Testis (tissue), 2 donors: ENCODE measurements around the gene ALPG.
"Not testable (repeated sequence)": the region's sequence is repeated elsewhere in the genome, so short reads cannot be mapped to it uniquely, and the experiment has no call there.

Experiments
- POLR2A ChIP-seq: fragments of 450-650 bp; IDR thresholded peaks from one replicate; pipeline ENCODE4 v1.6.1; 2017; ENCODE audit warnings: antibody characterized with exemption, mild to moderate bottlenecking, moderate library complexity
- TF ChIP-seq, protein P1 (sequence below), 3 experiments: fragments of 450-650 bp in 2 of 3; fragments of 200-600 bp in 1 of 3; sonication (generic) in 1 of 3; IDR thresholded peaks; one replicate each; pipeline ENCODE4 v1.5.1; 2016 to 2019; ENCODE audit warnings: antibody characterized with exemption in 3 of 3, mild to moderate bottlenecking in 2 of 3, moderate library complexity in 1 of 3

DNA sequence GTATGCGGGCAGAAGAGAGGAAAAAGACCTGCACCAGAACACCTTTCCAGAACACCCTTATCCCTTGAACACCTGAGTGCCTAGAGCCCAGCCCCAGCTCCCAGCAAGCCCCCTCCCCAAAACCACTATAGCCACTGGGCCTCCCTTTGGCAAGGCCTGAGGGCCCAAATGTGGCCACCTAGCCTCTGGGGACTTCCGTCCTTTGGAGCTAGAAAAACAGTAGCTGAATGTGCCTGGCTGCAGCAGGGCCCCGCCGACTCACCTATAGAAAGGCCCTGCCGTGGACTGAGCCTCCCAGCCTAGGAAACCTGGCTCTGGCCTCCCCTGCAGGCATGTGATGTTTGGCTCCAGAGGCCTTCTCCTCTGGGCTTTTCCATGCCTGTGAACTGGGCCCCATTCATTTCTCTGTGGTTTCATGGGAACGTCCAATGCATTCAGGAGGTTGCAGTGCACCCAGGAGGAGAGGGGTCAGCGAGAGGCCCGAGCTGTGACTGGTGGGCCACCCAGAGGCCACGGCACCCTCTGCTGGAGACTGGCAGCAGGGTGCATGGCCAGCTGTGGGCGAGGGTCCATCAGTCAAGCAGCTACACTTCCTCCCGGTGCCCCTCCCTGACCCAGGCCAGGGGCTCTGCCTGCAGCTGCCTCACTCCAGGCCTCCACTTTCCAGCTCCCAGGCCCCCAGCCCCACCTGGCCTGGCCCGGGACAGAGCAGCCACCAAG, 43.4 kb upstream of the ALPG start:
- TF ChIP-seq, protein P1, sequence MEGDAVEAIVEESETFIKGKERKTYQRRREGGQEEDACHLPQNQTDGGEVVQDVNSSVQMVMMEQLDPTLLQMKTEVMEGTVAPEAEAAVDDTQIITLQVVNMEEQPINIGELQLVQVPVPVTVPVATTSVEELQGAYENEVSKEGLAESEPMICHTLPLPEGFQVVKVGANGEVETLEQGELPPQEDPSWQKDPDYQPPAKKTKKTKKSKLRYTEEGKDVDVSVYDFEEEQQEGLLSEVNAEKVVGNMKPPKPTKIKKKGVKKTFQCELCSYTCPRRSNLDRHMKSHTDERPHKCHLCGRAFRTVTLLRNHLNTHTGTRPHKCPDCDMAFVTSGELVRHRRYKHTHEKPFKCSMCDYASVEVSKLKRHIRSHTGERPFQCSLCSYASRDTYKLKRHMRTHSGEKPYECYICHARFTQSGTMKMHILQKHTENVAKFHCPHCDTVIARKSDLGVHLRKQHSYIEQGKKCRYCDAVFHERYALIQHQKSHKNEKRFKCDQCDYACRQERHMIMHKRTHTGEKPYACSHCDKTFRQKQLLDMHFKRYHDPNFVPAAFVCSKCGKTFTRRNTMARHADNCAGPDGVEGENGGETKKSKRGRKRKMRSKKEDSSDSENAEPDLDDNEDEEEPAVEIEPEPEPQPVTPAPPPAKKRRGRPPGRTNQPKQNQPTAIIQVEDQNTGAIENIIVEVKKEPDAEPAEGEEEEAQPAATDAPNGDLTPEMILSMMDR (IDR thresholded peaks at IDR 0.05): not testable (repeated sequence)
- not testable (repeated sequence) for TF ChIP-seq POLR2A
